NCI-H2171 (cell line): Measurements from ENCODE around the gene COLGALT1.

Experiments
- DNase-seq: peaks from one replicate; lab custom pipeline; 2025; lab: John Stamatoyannopoulos, UW

COLGALT1 gene

GRCh38 chr19:17623224-17623935, 67.9 kb downstream of the COLGALT1 start:
- no peak for DNase-seq

- no peak for DNase-seq
Observed at GRCh38 chr19:17624314-17624991, 69.0 kb downstream of the COLGALT1 start.

DNA sequence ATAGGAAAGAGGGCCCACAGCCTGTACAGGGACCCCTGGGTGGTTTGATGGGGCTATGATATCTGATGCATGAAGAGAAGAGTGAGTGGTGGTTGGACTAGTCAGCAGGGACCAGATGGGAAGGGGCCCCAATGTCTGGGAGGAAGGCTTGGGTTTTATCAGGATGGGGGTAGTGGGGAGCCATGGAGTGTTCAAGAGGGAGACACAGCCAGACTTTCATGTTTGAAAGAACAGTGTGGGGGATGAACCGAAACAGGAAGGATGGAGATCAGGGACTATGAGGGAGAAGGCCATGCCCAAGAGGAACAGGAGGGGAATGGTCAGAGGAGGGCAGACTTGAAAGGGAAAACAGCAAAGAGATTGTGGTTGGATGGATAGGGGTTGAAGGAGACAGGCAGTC, 69.6 kb downstream of the COLGALT1 start:
- DNase-seq, result no peak

DNA sequence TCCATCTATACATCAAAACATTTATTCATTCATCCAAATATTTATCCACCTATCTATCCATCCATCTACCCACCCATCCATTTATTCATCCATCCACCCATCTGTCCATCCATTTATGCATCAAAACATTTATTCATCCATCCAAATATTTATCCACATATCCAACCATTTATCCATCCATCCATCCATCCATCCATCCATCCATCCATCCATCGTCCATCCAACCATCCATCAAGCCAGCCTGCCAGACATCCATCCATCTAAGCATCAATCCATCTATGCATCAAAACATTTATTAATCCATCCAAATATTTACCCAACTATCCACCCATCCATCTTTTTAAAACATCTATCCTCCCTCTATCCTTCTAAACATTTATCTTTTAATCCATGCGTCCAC, 70.5 kb downstream of the COLGALT1 start:
- no peak for DNase-seq

- no peak for DNase-seq
Observed at GRCh38 chr19:17626456-17627015, 71.1 kb downstream of the COLGALT1 start.

GRCh38 chr19:17627161-17627560, 71.7 kb downstream of the COLGALT1 start:
- no peak for DNase-seq

- DNase-seq, result no peak
Observed at GRCh38 chr19:17627921-17628320, 72.5 kb downstream of the COLGALT1 start.

- no peak for DNase-seq
Observed at GRCh38 chr19:17629760-17630159, 74.3 kb downstream of the COLGALT1 start.

DNA sequence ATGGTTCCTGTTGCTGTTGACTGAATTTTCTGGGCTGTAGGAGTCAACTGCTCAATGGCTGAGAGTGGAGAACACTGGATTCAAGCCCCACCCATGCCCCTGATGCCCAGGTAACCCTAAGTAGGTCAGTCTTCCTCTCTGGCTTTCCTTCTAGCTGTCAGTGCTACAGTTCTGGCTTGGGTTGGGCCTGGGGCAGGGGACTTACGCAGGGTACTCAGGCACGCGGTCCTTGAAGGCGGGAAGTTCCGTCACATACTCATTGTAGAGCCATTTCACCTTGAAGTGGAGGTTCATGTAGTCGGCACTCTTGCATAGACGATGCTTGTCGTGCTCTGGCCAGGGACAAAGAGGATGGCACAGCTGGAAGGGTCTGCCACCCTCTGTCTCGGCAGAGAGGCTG, 77.1 kb downstream of the COLGALT1 start:
- no peak for DNase-seq
